Stimulated activated CD4-positive, alpha-beta T cell treated with anti-CD3 and anti-CD28 coated beads, Interleukin-4, amount 100 ng/mL, for 24 hours (primary cell): ENCODE results near the gene DNASE1.

Experiments
- DNase-seq: peaks from one replicate; pipeline ENCODE4 v3.0.0-alpha.2; 2020

Gene DNASE1

GRCh38 chr16:3701531-3701930, 47.0 kb downstream of the DNASE1 start:
- DNase-seq = no peak

GRCh38 chr16:3702082-3702481, 47.6 kb downstream of the DNASE1 start:
- DNase-seq = no peak

GRCh38 chr16:3706253-3707012, 51.9 kb downstream of the DNASE1 start:
- no peak for DNase-seq
